Measurements from ENCODE around the gene CDK16.

The CDK16 gene

DNA sequence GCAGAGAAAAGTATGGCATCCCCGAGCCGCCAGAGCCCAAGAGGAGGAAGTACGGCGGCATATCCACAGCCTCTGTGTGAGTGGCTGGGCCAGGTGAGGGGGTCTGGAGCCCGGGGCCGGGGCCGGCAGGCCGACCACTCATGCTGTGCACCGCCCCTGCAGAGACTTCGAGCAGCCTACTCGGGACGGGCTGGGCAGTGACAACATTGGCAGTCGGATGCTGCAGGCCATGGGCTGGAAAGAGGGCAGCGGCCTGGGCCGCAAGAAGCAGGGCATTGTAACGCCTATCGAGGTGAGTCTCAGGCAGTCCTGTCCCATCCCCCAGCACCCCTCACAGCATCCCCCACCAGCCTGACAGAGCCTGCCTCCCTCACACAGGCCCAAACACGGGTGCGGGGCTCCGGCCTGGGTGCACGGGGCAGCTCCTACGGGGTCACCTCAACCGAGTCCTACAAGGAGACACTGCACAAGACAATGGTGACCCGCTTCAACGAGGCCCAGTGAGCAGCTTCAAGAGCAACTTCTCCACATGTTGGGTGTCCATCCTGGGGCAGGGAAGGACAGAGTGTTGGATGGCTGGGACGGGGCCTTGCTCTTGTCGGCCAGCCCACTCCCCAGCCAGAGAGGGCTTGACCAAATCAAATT is 32.3 kb upstream of the CDK16 start:
- no peak for DNase-seq

DNA sequence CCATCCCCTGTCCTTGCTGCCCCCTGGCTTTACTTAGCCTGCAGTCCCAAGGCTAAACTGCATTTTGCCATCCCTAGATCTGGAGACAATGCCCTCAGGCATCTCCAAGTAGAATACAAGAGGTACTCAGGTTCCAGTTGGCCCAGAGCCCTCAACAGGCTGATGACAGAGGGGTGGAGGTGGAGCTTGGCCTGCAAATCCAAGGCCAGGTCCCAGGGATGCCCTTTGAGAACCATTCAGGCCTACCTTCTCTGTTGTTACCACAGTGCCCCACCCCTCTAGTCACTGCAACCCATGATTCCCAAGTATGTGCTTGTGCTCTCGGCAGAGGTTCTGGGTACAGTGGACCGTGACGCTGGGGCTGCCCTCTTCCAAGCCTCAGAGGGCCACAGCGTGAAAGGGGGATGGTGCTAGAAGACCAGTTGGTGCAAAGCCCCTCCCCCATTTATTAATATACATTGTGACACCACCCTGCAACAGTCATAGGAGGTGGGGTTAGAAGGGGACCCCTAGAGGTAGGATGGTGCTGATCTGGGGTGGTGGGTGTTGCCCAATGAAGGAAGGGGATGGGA is 31.3 kb upstream of the CDK16 start:
- no peak for DNase-seq

DNA sequence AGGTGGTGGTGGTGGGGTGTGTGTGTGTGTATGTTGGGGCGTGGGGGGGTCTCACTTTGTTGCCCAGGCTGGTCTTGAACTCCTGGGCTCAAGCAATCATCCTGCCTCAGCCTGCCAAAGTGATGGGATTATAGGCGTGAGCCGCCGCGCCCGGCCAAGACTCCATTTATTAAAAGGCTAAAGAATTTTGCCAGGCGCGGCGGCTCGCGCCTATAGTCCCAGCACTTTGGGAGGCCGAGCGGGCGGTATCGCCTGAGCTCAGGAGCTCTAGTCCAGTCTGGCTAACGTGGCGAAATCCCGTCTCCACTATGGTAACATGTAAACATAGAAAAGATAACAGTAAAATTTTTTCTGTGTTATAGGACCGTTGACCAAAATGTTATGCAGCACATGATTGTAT is 28.6 kb upstream of the CDK16 start:
- DNase-seq: no peak

DNA sequence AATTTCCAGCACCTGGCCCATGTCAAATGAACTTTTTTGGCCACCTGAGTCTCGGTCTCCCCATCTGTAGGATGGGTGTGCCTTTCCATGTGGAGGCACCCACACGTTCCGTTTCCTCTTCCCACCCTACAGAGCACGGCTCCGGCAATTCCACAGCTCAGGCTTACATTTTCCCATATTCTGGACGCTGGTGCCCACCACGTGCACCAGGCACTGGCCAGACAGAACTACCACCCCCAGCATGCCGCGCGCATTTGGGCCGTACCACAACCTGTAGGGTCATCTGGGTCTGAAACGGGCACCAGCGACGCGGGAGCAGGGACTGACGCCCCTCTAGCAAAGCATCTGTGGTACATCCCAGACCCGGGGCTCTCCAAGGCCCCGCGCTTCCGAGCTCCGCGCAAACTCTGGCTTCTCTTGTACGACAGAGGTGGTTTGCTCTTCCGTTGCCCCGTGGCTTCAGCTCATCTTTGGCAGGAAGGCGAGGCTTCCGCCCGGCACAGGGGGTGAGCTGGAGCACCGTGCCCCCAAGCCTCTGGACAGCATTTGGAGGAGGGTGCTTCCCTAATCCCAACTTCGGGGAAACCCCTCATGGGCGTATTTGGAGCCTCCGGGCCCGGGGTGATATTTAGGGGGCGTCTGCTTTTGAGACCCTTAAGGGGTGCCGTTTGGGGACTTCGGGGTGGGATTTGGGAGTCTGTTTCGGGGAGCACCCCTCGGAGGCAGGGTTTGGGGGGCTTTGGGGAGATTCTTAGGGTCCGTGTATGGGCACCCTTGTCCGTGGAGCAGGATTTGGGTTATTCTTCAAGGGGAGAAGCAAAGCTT is 27.8 kb upstream of the CDK16 start:
- peak; percentile 86 for DNase-seq

DNA sequence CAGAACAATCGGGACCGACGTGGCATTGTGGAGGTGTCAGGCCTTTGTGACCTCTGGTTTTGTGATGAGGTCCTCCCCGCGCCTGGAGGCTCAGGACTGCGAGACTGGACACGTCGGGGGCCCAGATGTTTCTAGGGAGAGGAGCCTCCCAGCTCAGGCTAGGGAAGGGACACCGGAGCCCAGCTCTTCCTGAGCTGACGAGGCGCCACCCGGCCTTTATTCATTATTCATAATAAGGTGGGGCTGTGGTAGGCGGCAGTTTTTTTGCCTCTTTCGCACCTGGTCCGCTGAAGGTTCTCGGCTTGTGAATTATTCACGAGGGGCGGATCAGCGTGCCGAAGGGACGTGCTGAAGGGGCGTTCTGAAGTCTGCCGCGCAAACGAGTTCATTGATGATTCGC is 27.1 kb upstream of the CDK16 start:
- DNase-seq: peak; percentile 72

DNA sequence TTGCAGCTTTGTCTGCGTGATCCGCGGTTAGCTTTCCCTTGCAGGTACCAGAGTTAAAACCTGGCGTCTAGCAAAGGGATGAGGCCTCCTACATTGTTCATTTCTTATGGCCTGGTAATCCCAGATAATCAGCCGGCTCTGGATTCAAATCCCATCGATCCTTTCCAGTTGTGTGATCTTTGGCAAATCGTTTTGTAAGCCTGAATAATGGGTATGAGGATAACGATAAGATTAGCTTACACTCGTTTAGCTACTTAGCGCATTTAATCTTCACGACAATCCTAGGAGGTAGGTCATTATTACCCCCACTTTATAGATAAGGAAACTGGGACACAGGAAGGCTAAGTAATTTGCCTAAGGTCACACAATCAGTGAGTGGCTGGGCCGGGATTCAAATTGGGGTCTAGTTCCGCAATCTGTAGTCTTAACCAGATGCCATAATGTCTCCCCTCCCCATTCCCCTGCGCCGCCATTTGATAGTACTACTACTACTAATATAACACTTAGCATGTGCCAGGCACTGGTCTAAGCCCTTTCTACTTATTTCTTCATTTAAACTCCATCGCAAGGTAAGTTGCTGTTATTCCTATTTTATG is 26.6 kb upstream of the CDK16 start:
- no peak for DNase-seq

DNA sequence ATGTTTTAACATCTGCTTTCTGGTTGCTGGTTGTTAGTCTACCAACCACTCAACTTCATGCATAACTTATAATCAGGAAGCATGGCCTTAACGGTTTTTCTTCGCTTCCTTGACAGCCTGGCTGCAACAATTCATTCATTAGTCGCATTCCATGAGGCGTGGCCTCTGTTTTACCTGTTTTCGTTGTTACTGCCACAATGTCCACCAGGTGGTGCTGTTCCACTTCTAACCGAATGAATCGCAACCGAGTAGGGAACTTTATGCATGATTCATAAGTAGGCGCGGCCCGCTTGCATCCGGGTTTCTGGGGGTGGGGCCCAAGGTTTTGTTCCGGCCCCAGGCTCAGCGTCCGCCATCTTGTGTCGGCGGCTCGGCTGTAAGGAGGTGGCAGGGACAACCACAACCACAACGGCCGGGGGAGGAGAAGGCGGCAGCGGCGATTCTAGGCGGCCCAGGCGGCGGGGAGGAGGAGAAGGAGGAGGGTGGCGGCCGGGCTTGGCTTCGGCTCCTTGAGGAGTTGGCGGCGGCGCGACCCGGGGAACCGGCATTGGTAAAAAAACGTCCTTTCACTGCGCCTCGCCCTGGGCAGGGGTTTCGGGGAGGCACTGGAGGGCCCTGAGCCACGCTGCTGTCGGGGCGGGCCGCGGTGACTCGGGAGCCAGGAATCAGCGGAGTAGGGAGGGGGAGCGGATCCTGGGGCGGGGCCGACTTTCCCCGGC is 24.8 kb upstream of the CDK16 start, which contains the start of gene UBA1:
Gene UBA1 (plus strand): TSS at position 355 of the 719 bp plus-strand sequence. CDS start 4,974 bp downstream, outside the sequence.
- peak; percentile 93 for DNase-seq

DNA sequence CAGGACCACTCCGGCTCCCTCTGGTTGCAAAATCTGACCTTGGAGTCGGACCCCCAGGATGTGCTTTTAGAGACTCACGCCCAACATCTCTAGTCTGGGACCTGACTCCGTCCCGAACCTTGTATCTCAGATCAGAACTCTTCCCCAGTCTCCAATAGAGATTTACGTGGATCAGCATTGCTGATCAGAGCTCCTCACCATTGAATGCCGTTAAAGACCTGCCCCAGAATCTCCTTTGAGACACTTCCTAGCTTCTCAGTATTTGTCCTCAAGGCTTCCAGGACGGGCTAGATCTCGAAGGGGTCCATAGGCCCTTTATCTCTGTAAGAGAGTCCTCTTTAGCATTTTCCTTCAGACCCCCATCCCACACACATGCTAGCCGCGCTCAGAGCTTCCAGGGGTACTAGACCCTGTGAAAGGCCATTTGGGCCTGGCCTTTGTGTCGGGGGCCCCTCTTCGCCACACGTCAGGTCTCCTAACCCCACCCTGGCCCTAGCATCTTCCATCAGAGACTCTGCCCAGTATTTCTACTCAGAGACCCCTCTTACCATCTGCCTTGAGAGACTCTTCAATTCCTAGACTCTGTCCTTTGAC is 24.2 kb upstream of the CDK16 start:
- no peak for DNase-seq

DNA sequence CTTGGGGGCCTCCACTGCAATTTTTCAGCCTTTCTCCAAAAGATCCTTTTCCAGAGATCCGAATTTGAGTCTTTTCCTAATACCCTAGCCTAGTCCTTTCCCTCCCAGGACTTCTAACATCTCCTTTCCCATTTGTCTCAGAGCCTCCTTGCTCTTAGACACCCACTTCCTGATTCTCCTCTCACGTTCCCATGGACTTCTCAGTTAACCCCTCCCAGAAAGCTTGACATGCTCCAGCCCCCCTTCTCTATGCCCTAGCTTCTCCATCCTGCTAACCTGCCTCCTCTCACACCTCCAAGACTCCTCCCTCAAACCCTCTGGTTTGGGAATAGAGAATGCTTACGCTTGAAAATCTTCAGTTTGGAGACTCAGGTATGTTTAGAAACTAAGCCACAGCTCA is 22.4 kb upstream of the CDK16 start:
- DNase-seq: no peak

DNA sequence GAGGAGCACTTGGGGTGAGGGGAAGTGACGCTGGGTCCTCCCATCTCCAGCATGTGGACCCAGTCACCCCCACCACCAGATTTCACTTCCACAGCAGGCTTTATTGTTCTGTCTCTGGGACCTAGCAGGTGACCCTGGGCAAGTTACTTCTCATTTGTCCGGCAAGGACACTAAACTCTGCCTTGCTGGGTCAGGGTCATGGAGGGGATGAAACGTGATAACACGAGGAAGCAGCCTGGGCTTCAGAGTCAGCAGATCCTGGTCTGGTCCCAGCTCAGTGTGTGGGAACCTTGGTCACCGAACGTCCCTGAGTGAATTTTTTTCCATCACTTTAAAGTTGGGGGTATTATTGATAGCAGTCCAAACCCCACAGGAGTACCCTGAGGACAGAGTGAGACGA is 21.0 kb upstream of the CDK16 start:
- no peak for DNase-seq

DNA sequence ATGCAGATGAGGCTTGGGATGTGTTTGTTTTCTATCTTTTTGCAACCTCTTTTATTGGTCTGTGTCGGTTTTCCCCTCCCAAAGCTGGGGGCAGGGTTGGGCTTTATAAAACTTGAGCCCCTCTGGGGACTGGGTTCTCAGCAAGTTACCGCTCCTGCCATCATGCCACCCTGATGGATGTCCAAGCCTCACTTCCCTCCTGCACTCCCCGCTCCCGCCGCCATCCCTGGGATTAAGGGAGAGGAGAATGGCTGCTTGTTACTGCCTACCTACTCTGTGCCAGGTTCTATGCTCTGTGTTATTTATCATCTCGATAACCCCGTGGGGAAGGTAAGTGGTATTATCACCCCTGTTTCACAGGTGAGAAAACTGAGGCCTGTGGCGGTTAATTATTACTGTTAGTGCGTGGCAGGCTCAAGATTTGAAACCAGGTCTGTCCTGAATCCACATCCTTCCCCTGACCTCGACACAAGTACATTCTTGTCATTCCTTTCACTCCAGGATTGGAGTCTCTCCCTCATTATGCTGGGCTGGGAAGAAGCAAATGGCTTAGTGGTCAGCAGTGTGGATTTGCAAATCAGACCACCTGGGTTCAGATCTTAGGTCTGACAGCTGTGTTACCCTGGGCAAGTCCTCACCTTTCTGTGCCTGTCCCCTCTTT is 20.3 kb upstream of the CDK16 start:
- DNase-seq: no peak

DNA sequence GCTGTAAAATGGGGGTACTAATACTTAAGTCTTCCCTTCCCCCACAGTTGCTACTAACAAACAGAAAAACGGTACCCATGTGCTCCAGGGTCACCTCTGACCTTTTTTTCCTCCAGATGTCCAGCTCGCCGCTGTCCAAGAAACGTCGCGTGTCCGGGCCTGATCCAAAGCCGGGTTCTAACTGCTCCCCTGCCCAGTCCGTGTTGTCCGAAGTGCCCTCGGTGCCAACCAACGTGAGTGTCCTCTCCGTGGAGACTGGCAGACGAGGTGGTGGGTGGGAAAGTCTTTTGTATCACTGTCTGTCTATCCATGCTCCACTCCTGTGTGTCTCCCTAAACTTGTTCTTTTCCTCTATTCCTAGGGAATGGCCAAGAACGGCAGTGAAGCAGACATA is 19.8 kb upstream of the CDK16 start:
- no peak for DNase-seq

DNA sequence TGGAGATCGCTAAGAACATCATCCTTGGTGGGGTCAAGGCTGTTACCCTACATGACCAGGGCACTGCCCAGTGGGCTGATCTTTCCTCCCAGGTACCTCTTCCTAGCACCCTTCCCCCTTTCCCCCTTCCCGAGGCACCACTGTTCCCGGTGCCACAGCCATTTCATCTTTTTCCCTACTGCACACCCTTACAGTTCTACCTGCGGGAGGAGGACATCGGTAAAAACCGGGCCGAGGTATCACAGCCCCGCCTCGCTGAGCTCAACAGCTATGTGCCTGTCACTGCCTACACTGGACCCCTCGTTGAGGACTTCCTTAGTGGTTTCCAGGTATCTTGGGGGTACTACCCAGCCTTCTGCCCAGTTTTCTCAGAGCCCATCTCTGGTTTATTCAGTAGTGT is 19.2 kb upstream of the CDK16 start:
- no peak for DNase-seq

DNA sequence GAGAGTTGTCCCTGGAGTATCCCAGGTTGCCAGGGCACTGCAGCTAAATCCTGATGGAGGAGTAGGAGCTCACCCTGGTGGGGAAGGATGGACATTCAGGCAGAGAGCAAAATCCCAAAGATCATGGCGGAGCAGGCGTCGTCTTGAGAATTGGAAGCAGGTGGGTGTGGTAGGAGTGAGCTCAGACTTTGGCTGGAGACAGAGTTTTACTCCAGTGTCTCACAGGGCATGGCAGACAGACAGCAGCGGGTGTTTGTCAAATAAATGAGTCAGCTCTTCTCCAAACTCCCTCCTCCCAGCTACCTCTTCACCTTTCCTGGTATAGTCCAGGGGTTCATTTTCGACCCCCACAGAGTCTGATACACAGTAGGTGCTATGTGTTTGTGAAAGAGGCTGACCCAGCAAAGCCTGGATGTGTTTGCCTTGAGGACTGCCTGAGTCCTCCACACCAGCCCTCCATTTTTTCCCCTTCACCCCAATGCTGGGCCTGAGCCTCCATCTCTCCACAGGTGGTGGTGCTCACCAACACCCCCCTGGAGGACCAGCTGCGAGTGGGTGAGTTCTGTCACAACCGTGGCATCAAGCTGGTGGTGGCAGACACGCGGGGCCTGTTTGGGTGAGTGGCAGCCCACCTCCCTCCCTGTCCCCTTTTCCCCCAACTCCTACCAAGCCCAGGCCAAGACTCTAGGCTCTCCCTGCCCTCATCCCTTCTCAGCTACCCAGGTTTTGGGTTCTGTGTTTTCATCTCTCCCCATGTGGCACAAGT is 17.9 kb upstream of the CDK16 start:
- DNase-seq: no peak

DNA sequence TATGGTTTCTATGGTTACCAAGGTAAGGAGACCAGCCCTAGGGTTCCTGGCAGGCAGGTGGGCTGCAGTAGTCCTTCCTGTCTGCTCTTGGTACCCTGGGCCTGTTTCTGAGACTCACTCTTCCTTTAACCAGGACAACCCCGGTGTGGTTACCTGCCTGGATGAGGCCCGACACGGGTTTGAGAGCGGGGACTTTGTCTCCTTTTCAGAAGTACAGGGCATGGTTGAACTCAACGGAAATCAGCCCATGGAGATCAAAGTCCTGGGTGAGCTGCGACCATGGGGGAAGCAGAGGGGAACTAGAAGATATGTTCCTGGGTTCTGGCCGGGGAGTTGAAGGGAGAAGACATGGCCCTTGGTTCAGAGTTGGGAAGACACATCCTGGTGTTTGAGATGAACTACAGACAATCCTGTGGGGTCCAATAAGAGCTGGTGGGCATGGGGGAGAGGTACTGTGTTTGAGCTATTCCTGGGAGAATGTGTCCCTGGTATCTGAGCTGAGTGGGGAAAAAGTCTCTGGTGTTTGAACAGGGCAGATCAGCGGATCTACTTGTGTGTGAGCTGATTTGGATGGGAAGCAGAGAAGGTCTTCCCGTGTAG is 17.0 kb upstream of the CDK16 start:
- DNase-seq: no peak

DNA sequence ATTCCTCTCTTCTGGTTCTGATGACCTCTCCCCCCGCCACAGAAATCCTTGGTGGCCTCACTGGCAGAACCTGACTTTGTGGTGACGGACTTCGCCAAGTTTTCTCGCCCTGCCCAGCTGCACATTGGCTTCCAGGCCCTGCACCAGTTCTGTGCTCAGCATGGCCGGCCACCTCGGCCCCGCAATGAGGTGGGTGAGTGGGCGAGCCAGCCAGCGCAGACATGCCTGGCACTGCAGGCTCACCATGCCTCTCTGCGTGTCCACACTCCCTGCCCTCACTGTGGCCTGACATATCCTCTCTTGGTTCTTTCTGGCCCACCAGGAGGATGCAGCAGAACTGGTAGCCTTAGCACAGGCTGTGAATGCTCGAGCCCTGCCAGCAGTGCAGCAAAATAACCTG is 16.2 kb upstream of the CDK16 start:
- DNase-seq: no peak

DNA sequence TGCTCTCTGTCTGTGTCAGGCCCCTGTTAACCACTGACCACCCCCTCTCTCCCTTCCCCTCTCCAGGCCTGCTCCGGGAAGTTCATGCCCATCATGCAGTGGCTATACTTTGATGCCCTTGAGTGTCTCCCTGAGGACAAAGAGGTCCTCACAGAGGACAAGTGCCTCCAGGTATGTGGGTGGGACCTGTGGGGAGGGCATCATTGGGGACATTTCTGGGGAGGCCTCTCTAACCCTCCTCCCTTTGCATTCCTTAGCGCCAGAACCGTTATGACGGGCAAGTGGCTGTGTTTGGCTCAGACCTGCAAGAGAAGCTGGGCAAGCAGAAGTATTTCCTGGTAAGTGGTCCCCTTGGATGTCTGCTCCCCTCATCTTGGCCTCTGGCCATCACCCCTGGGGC is 15.6 kb upstream of the CDK16 start:
- no peak for DNase-seq

DNA sequence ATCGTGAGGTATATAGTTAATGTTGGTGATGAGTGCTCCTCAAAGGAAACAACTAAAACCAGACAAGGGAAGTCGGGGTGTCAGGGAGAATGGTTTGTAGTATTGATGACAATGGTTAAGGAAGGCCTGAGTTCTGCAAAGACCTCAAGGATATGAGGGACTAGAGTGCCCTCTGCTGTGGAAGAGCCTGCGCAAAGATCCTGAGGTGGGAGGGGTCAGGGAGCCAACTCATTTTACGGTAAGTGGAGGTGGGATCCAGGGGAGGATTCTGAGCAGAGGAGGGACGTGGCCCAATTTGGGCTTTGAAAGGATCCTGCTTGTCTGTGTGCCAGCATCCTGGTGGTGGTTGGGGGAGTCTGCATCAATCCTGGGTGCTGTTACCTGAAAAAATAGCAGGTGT is 13.5 kb upstream of the CDK16 start:
- DNase-seq: no peak

DNA sequence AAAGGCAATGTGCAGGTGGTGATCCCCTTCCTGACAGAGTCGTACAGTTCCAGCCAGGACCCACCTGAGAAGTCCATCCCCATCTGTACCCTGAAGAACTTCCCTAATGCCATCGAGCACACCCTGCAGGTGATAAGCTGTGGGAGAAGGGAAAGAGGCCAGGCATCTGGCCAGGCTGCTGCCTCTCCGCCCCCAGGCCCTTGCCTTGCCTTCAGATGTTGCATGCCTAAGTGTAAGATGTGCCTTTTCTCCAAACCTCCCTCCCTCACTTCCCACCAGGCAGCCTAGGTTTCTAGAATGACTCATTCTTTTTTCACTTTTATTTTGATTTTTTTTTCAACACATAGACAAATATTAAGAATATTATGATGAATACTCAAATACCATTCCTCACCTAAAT is 12.2 kb upstream of the CDK16 start:
- no peak for DNase-seq

DNA sequence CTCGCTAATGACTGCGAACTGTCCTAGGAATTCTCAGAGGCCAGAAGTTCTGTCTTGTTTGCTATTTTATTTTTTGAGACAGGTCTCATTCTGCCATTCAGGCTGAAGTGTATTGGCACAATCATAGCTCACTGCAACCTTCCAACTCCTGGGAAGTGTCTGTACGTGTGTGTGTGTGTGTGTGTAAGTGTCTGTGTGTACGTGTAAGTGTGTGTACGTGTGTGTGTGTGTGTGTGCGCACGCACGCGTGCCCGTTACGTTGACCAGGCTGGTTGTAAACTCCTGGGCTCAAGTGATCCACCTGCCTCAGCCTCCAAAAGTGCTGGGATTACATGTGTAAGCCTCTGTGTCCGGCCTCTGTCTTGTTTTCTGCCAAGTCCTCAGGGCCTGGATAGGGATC is 10.4 kb upstream of the CDK16 start:
- no peak for DNase-seq

Measured in NCI-H526 treated with DMSO at 0.1 percent for 48 hours (cell line).